ENCODE results near the gene SNX33.

- TF ChIP-seq, protein P1, sequence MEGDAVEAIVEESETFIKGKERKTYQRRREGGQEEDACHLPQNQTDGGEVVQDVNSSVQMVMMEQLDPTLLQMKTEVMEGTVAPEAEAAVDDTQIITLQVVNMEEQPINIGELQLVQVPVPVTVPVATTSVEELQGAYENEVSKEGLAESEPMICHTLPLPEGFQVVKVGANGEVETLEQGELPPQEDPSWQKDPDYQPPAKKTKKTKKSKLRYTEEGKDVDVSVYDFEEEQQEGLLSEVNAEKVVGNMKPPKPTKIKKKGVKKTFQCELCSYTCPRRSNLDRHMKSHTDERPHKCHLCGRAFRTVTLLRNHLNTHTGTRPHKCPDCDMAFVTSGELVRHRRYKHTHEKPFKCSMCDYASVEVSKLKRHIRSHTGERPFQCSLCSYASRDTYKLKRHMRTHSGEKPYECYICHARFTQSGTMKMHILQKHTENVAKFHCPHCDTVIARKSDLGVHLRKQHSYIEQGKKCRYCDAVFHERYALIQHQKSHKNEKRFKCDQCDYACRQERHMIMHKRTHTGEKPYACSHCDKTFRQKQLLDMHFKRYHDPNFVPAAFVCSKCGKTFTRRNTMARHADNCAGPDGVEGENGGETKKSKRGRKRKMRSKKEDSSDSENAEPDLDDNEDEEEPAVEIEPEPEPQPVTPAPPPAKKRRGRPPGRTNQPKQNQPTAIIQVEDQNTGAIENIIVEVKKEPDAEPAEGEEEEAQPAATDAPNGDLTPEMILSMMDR (IDR thresholded peaks at IDR 0.05) = no peak
- TF ChIP-seq POLR2A (IDR thresholded peaks at IDR 0.05) (no peak), POLR2AphosphoS5 (IDR thresholded peaks at IDR 0.05) (no peak)
These were observed 25.2 kb upstream of the SNX33 start for GRCh38 chr15:75622505-75622904.
